ENCODE measurements around the gene ARID3B. TPM values are rescaled to one million over a fixed set of nuclear protein-coding genes. Genes with fewer than 3 reads are reported as not detected.
"Not testable (repeated sequence)": the region's sequence is repeated elsewhere in the genome, so short reads cannot be mapped to it uniquely, and the experiment has no call there.

ARID3B gene
- total RNA-seq, 3 donors from 2014 or later, result 5.2 to 6.0 (median 5.9) TPM

DNA sequence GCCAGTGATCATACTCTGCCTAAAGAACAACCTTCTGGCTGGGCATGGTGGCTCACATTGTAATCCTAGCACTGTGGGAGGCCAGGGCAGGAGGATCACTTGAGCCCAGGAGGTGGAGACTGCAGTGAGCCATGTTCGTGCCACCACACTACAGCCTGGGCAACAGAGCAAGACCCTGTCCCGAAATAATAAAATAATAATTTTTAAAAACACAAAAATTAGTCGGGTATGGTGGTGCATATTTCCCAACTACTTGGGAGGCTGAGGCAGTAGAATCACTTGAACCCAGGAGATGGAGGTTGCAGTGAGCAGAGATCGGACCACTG lies 34.5 kb upstream of the ARID3B start:
- Histone ChIP-seq H3K4me3 (no peak overlapping the region), H3K9me3 (no peaks in the 10 kb centered on the region), H3K27me3 (no peaks in the 10 kb centered on the region), H3K4me1 (no peaks in the 10 kb centered on the region), H3K36me3 (no peaks in the 10 kb centered on the region), H3K27ac (no peak overlapping the region)
- DNase-seq (ENCODE audit: low spot score in 2 of 2), result no peak
- no peak for TF ChIP-seq POLR2A (IDR thresholded peaks at IDR 0.05)
- no peak for TF ChIP-seq POLR2AphosphoS5 (IDR thresholded peaks at IDR 0.05)
- TF ChIP-seq, protein P1, sequence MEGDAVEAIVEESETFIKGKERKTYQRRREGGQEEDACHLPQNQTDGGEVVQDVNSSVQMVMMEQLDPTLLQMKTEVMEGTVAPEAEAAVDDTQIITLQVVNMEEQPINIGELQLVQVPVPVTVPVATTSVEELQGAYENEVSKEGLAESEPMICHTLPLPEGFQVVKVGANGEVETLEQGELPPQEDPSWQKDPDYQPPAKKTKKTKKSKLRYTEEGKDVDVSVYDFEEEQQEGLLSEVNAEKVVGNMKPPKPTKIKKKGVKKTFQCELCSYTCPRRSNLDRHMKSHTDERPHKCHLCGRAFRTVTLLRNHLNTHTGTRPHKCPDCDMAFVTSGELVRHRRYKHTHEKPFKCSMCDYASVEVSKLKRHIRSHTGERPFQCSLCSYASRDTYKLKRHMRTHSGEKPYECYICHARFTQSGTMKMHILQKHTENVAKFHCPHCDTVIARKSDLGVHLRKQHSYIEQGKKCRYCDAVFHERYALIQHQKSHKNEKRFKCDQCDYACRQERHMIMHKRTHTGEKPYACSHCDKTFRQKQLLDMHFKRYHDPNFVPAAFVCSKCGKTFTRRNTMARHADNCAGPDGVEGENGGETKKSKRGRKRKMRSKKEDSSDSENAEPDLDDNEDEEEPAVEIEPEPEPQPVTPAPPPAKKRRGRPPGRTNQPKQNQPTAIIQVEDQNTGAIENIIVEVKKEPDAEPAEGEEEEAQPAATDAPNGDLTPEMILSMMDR (IDR thresholded peaks at IDR 0.05), result no peak
- intact Hi-C loops (cut with DNase I; ENCODE audit: low total_unique reads), result no loop called here

DNA sequence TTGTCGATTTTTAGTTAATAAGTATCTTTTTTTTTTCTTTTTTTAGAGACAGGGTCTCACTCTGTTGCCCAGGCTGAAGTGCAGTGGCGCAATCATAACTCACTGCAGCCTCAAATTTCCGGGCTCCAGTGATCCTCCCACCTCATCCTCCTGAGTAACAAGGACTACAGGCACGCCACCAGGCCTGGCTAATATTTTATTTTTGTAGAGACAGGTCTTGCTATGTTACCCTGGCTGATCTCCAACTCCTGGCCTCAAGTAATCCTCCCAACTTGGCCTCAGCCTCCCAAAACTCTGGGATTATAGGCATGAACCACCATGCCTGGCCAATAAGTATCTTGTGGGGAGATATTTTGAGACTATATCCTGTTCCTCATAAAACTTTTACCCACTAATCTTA lies 29.4 kb upstream of the ARID3B start:
- DNase-seq (ENCODE audit: low spot score in 2 of 2), result no peak
- H3K4me3 ChIP-seq, result no peak overlapping the region
- no peaks in the 10 kb centered on the region for H3K36me3 ChIP-seq
- H3K27me3 ChIP-seq, result no peaks in the 10 kb centered on the region
- intact Hi-C loops (cut with DNase I; ENCODE audit: low total_unique reads), result no loop called here
- H3K4me1 ChIP-seq, result no peaks in the 10 kb centered on the region
- no peak overlapping the region for H3K27ac ChIP-seq
- no peak for TF ChIP-seq POLR2AphosphoS5 (IDR thresholded peaks at IDR 0.05)
- TF ChIP-seq POLR2A (IDR thresholded peaks at IDR 0.05), result no peak
- TF ChIP-seq, protein P1 (IDR thresholded peaks at IDR 0.05), result no peak
- H3K9me3 ChIP-seq, result no peaks in the 10 kb centered on the region

DNA sequence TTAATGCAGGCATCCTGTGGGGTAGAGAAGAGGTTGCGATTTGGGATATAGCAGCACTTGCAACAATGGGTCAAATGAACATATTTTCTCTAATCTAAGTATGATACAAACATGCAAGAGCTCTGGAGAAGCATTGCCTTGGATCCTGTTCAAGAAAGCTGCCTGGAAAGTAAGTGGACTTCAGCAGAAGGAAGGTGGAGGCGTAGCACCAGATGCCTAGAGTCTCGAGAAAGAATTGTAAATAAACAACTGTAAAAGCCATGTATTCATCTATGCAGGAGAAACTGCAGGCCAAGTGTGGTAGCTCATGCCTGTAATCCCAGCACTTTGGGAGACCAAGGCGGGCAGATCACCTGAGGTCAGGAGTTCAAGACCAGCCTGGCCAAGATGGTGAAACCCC lies 27.0 kb upstream of the ARID3B start:
- H3K4me3 ChIP-seq; H3K36me3 ChIP-seq; H3K4me1 ChIP-seq; H3K9me3 ChIP-seq; H3K27me3 ChIP-seq; DNase-seq (ENCODE audit: low spot score in 2 of 2); intact Hi-C loops (cut with DNase I; ENCODE audit: low total_unique reads); H3K27ac ChIP-seq: not testable (repeated sequence)

DNA sequence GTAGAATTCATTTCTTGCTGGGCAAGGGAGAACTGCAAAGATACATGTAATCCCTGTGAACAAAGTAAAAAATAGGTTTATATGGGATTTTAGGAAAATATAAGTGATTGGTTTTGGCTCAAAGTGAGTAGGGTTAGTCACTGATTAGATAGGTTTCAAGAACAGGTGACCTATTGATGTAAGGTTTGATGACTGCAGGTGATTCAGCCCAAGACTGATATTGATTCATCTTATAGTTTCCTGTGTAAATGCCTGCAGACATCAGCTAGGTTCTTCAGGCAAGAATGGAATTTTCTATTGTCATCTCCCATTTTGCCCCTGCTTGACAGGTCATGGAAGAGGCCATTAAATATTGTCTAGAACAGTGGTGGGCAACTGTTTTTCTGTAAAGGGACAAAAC lies 23.9 kb upstream of the ARID3B start:
- H3K27ac ChIP-seq, result no peak overlapping the region
- H3K9me3 ChIP-seq, result no peaks in the 10 kb centered on the region
- DNase-seq (ENCODE audit: low spot score in 2 of 2), result no peak
- intact Hi-C loops (cut with DNase I; ENCODE audit: low total_unique reads), result no loop called here
- H3K4me3 ChIP-seq, result no peak overlapping the region
- no peaks in the 10 kb centered on the region for H3K27me3 ChIP-seq
- TF ChIP-seq POLR2AphosphoS5 (IDR thresholded peaks at IDR 0.05), result no peak
- TF ChIP-seq, protein P1 (IDR thresholded peaks at IDR 0.05), result no peak
- no peak for TF ChIP-seq POLR2A (IDR thresholded peaks at IDR 0.05)
- no peaks in the 10 kb centered on the region for H3K36me3 ChIP-seq
- no peaks in the 10 kb centered on the region for H3K4me1 ChIP-seq

DNA sequence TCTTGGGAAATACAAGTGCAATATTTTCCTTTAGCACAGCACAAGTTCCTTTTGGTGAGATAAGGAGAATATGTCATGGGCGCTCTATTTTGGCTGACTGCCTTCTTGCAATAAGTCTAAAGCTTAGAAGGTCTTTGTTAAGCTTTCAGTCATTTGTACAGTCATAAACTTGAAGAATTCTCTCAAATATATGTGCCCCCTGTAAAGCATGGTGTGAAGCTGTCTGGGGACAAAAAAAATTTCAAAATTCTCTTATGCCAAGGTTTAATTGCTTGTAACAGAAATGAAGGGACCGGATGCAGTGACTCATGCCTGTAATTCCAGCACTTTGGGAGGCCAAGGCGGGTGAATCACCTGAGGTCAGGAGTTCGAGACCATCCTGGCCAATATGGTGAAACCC lies 21.7 kb upstream of the ARID3B start:
- no peaks in the 10 kb centered on the region for H3K27me3 ChIP-seq
- intact Hi-C loops (cut with DNase I; ENCODE audit: low total_unique reads), result no loop called here
- TF ChIP-seq POLR2AphosphoS5 (IDR thresholded peaks at IDR 0.05) (no peak), POLR2A (IDR thresholded peaks at IDR 0.05) (no peak)
- TF ChIP-seq, protein P1 (IDR thresholded peaks at IDR 0.05), result no peak
- no peak overlapping the region for H3K27ac ChIP-seq
- no peaks in the 10 kb centered on the region for H3K9me3 ChIP-seq
- no peaks in the 10 kb centered on the region for H3K36me3 ChIP-seq
- H3K4me1 ChIP-seq, result no peaks in the 10 kb centered on the region
- H3K4me3 ChIP-seq, result no peak overlapping the region
- DNase-seq (ENCODE audit: low spot score in 2 of 2), result no peak

DNA sequence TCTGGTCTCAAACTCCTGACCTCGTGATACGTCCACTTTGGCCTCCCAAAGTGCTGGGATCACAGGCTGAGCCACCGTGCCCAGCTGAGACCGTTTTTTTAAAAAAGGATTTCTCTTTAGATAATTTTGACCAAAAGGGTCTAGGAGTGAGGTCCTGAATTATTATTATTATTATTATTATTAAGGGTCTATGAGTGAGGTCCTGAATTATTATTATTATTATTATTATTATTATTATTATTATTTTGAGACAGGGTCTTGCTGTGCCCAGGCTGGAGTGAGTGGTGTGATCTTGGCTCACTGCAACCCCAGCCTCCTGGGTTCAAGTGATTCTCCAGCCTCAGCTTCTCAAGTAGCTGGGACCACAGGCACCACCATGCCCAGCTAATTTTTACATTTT lies 20.6 kb upstream of the ARID3B start:
- TF ChIP-seq POLR2AphosphoS5 (IDR thresholded peaks at IDR 0.05), result no peak
- no peak for TF ChIP-seq POLR2A (IDR thresholded peaks at IDR 0.05)
- TF ChIP-seq, protein P1 (IDR thresholded peaks at IDR 0.05), result no peak
- Histone ChIP-seq H3K27ac (no peak overlapping the region), H3K36me3 (no peaks in the 10 kb centered on the region), H3K27me3 (no peaks in the 10 kb centered on the region), H3K4me1 (no peaks in the 10 kb centered on the region), H3K9me3 (no peaks in the 10 kb centered on the region), H3K4me3 (no peak overlapping the region)
- intact Hi-C loops (cut with DNase I; ENCODE audit: low total_unique reads), result no loop called here
- no peak for DNase-seq (ENCODE audit: low spot score in 2 of 2)

Measured in breast epithelium (tissue), 4 donors.